NCI-H69 (cell line): ENCODE measurements around the gene TGFB2.

Experiments
- DNase-seq: peaks from one replicate; lab custom pipeline; 2025; lab: John Stamatoyannopoulos, UW

TGFB2 gene

DNA sequence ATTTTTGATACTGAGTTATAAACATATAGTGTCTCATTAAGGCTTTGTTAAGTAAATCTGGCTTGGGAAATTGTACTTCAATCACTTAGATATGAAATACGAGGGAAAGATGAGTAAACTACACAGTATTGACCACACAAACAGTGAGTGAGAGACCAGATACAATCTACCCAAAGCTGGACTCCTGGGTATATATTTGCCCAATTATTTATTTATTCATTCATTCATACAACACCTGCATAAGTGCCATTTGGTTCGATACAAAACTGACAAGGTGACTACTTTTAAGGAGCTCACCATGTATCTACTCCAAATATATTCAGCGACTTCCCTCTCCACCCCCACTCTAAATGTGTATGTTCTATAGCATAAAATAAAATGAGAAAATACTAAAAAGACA, 143.4 kb downstream of the TGFB2 start:
- DNase-seq, result no peak

DNA sequence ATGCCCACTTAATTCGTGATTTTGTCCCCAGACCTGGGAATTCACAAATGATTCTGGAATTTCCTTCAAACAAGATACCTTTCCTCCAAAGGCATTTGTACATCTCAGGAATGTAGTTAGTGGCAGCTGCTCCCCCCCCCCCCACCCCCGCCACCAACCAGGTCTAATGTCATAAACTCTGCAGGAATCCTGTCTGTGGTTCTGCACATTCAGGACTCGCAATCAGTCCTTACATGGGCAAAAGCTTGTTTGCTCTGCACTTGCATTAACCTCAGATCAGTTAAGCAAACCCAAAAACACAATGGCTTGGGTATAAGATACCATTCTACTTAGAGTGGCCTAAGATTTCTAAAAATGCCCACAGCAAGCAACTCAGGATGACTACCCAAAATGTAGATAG, 143.8 kb downstream of the TGFB2 start:
- peak; percentile 61 for DNase-seq

DNA sequence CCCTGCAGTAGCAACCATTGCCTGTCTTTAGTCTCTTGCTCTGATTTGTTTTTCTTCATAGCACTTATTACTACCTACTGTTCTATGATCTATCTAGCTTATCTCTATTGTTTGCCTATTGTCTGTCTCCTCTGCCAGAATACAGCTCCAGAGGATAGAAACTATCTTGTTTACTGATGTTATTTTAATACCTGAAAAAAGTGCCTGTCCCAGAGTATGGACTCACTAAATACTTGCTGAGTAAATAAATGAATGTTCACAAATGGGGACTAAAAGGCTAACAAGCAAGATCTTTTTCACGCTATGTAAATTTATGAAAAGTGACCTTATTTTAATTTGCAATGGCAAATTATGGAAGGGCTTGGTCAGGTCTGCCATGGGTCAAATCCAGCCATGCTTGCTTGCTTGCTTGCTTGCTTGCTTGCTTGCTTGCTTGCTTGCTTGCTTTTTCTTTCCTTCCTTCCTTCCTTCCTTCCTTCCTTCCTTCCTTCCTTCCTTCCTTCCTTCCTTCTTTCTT, 145.3 kb downstream of the TGFB2 start:
- peak; percentile 40 for DNase-seq

- DNase-seq, result no peak
These were observed 147.7 kb downstream of the TGFB2 start for GRCh38 chr1:218492874-218493273.

DNA sequence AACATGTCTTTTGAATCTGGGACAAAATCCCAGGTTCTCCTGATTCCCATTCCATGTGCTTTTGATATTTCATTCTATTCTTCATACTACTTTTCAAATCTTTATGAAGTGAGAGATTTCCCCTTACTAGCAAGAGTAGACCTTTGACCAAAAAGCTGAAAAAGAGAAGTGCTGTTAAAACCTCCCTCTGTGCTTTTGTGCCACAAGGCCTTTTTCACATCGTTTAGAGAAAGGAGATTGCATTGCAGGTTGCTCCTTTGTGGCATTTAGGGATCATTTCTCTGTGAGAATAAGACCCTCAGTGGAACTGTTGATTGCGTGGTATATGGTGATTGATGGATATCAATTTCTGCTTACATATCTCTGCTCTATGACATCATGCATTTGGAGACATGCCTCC, 148.8 kb downstream of the TGFB2 start:
- DNase-seq, result peak; percentile 82
